ENCODE results near the gene ZNF334. TPM values are rescaled to one million over a fixed set of nuclear protein-coding genes. Genes with fewer than 3 reads are reported as not detected.

The ZNF334 gene
- 0.11 TPM in 1 of 2 replicates, not detected in the other for total RNA-seq (2014; rRNA removed)
- polyA plus RNA-seq (2012): 0.04 TPM

DNA sequence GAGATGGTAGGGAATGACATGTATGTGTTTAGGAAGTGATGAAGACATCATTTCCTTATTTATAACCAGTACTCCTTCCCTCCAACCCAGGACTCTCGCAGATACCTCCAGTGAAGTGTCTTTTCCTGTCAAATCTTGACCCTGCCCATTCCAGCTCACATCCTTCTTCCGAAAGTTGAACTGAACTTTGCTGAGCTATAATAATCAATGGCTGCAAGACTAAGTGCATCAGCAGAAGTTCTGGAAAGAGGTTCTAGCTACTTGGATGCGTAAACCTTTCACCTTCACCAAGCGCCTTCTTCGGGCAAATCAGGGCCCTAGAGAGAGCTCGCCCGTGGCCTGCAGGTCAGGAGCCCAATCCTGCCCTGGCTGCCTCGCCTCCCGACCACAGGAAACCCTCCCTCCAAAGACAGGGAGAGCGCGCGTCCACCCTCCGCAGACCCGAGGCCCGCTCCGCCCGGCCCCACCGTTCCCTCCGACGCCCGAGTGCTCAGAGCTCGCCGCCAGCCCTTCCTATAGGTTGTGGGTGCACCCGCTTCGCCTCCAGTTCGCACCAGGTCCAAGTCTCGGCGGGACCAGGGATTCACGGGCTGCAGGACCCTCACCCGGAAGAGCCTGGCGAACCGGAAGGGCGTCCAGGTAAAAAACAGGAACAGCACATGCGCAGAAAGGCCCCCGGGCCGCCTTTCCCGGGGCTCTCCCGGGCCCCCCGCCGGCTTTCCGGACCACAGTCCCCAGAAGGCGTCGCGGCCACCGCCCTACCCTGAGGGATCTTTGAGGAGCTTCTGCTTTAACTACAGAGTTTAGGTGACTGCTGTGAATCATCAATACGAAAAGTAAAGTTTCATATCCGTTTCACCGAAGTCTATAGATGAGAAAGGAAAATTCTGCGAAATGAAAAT, at the start of gene ZNF334:
Gene ZNF334 (minus strand): TSS at position 617 of the 902 bp plus-strand sequence. CDS start 1,457 bp downstream, outside the sequence.
- no peak for DNase-seq (ENCODE audit: low read depth)

DNA sequence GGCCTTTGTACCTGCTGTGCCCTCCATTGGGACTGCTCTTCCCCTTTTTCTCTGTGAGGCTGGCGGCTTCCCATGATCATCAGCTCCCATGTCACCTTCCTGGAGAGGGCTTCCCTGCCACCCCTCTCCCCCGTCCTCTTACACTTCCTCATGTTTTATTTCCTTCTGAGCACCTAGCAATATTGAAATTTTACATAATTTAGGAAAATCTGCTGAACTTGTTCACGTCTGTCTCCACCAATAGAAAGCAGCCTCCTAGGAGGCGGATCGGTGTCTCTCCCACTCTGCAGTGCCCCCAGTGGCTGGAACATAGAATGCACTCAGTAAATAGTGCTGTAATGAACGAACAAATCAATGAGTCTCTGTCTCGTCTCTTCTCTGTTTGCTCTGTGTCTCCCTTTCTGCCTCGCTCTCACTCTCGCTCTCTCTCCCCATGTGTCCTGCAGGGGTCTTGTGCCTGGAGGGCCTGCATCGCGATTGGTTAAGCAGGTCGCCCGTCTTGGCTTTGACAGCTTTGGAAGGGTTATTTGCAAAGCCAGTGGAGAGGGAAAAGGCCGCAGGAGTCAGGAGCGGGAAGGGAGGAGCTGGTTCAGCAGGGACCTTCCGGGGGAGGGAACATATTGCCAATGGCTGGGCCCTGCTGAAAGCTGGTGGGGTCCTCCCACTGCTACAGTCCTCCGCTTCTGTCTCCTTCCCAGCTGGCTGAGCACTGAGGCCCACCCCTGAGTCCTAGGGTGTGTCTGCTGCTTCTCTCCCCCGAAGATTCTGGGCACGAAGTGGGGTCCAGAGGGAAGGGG, 49.2 kb upstream of the ZNF334 start:
- peak; percentile 45 for DNase-seq (ENCODE audit: low read depth)

DNA sequence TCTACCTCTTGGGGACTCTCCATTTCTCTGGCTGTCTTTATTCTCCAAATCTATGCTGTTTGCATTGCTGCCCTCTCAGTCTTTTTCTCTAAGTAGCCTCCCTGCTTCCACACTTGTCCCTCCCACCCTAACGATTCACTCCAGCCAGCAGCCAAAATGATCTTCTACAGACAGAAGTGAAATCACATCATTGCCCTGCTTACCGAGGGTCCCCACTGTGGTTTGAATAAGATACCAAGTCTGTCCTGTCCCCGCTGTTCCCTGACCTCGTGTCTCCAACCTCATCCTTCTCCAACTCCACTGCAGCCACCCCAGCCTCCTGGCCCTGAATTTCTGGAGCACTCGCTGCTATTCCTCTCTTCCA, 48.6 kb upstream of the ZNF334 start:
- no peak for DNase-seq (ENCODE audit: low read depth)

GRCh38 chr20:46559685-46560440, 46.5 kb upstream of the ZNF334 start:
- no peak for DNase-seq (ENCODE audit: low read depth)

GRCh38 chr20:46559001-46559400, 45.6 kb upstream of the ZNF334 start:
- DNase-seq (ENCODE audit: low read depth): no peak

DNA sequence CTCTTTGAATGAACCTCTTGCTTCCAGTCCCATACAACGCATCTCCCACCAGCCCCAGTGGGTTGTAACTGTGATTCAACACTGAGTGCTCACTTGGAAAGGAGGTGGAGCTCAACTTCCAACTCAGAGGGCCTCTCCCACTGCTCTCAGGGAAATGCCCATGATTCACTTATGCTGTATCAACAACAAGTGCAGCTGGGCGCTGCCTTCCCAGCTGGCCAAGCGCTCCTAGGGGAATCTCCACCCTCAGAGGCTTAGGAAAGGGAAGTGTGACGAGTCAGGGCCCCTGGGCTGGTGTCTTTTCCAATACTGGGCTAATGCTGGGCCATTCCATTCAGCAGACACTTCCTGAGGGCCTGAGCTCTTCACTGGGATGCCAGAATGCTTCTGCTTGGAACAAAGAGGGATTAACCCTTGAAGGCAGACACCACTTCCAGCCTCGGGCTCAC, 45.2 kb upstream of the ZNF334 start:
- peak; percentile 70 for DNase-seq (ENCODE audit: low read depth)

DNA sequence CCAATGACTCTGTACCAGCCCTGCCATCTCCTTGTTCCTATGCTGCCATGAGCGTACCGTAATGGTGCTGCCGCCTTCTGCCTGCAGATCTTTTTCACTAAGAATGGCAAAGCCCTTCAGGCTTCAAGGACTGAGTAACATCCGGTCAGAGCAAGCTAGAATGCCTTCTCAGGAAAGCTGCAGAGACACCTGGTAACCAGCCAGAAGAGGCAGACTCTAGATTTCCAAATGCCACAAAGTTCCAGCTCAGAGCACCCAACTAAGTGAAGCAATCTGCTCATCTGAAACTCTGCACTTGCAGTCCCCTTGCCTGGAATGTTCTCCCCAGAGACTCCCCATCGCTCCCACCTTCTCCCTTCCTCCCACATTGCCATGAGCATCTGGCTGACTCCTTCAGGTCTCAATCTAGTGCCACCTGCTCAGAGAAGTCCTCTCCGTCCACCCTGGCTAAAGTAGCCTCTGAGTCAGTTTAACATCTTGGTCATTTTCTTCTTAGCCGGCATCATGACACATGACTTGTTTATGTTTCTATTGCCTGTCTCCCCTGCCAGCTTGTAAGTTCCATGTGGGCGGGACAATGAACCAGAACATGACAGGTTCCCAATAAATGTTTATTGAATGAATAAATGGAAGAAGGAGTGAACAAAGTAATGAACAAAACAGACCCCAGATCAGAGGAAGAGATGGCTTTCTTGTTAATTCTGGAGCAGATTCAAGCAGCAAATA, 44.0 kb upstream of the ZNF334 start:
- no peak for DNase-seq (ENCODE audit: low read depth)

DNA sequence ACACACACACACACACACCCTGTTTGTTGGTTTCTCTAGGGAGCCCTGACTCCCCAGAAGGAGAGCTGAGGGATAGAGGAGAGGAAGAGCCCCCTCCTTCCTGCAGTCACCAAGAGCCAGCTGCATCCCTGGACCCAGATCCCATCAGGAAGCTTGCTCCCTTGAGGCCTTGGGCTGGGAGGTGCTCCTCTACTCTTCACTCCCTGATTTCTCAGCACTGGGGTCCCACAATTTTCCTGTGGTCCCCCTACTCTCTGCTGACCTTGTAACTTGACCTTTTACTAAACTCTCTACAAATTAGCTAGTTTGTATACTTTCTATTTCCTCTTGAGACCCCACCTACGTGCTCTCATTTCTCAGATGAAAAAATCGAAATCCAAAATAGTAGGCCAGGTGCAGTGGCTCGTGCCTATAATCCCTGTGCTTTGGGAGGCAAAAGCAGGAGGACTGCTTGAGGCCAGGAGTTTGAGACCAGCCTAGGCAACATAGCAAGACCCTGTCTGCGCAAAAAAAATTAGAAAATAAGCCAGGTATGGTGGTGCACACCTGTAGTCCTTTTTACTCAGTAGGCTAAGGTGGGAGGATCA, 42.1 kb upstream of the ZNF334 start:
- no peak for DNase-seq (ENCODE audit: low read depth)

DNA sequence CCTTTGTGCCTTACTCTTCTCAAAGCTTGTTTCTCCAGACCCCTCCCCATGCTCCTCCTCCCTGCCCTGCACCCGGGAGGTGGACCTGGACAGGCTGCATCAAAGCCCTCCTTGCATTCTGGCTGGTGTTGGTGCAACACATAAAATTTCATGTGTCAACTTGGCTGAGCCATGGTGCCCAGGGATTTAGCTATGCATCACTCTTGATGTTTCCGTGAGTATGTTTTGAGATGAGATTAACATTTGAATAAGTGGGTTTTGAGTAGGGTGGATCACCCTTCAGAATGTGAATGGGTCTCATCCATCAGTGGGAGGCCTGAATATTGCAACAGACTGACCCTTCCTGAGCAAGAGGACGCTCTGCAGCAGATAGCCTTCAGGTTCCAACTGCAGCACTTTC, 41.5 kb upstream of the ZNF334 start:
- DNase-seq (ENCODE audit: low read depth): no peak

DNA sequence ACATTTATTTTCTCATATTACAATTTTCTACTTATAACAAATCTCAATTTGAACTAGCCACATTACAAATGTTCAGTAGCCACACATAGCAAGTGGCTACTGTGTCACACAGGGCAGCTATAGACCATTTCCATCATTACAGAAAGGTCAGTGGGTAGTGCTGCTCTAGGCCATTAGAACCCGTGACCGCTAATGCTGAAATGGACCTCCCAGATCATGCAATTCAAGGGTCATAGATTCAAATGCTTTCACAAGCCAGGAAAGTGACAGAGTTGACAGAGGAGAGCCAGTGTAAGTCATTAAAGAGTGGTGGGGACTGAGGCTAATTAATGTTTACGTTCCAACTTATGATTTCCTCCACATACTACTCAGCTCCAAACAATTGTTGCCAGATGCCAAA, 40.6 kb upstream of the ZNF334 start:
- DNase-seq (ENCODE audit: low read depth): no peak

DNA sequence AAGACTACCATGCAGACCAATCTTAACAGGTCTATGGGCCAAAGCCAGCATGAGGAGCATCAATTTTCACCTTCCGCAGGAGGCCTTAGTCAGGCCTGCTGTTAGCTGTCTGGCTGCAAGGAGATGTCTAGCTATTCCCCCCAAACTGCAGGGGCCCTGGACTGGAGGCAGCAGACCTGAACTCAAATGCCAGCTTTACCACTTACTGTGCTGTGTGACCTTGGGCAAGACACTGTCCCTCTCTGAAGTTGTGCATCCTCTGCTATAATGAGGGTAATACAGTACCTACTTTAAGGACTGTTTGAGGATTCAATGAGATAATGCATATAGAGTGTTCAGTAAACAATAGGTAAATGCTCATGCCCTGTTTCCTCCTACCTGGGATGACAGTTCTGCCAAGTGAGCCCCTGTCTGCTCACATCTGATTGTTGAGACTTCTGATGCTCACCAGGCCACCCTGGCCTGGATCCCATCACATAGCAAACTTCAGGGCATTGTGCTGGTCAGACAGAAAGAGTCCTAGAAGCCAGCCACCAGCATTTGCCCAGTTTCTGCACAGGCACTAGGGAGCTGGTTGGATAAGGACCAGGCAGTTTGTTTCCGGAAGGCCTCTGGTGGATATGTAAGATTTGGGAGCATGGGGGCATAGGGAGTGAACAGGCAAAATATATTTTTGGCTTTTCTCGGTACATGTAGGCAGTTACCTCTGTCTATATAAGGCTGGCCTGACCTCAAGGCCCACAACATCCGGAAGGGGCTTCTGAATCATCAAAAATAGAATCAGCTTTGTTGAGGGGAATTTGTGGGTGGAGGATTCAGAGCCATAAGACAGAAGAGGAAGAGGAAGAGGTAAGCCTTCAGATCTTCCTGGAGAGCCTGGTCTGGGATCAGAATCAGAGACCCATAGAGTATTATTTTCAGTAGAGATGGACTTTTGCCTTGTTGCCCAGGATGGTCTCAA, 39.4 kb upstream of the ZNF334 start:
- DNase-seq (ENCODE audit: low read depth): no peak

- no peak for DNase-seq (ENCODE audit: low read depth)
These were observed 38.4 kb upstream of the ZNF334 start for GRCh38 chr20:46551522-46552381.

- no peak for DNase-seq (ENCODE audit: low read depth)
These were observed 37.1 kb upstream of the ZNF334 start, which contains the start of gene OCSTAMP for GRCh38 chr20:46550461-46550860. Gene OCSTAMP, minus strand, starts transcription at chr20:46550654. Its CDS starts 94 bp downstream, at chr20:46550560.

DNA sequence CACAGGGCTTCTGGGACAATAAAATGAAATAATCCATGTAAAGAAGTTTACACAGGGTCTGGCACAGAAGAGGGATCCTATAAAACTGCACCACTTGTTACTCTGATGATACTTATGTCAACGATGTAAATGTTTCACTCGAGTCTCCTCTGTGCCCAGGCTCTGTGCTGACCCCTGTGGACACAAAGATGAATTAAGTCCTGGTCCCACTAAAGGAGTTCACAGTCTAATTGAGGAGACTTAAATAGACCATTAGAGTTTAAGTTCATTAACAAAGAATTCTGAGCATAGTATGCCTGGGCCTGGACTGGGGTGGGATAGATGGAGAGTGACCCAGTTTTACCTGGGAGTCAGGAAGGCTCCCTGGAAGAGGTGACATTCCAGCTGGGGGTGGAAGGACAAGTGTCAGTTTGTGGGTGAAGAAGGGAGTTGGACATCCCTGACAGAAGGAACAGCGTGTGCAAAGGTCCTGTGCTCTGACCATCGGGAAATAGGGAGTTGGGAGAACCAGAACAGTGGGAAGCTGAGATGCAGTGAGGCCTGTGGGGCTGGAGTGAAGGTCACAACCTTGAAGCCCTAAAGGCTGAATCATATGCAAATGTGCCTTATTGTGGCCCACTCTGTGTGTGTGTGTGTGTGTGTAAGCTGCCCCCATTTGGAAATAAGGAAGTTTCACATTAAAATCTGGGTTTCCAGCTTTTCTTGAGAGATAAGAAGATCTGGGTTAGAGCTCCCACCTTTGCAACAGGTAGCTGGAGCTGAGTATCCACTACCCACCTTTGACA, 36.0 kb upstream of the ZNF334 start:
- no peak for DNase-seq (ENCODE audit: low read depth)

GRCh38 chr20:46548688-46549087, 35.3 kb upstream of the ZNF334 start:
- no peak for DNase-seq (ENCODE audit: low read depth)

- no peak for DNase-seq (ENCODE audit: low read depth)
These were observed 34.6 kb upstream of the ZNF334 start for GRCh38 chr20:46547995-46548394.

- no peak for DNase-seq (ENCODE audit: low read depth)
These were observed 33.6 kb upstream of the ZNF334 start for GRCh38 chr20:46546936-46547335.

DNA sequence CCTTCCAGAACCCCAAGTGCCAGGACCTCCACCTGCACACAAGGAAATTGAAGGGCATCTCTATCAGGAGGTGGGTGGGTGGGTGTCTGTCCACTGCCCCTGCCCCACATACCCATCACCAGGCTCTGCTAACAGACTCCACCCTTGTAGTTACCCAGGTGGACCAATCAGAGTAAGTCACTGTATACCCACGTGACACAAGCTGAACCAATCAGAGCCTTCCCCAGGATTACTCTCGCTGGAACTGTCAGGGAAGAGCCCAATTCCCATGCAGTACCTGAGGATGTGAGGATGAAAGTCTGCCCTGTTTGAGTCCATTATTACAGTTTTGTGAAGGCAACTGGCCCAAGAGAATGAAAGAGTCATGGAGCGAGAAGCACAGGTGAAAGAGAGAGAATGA, 32.9 kb upstream of the ZNF334 start:
- no peak for DNase-seq (ENCODE audit: low read depth)

Measured in LHCN-M2 (cell line).